HG02759 (cell line): ENCODE results near the gene OR52W1.

Experiments
- ATAC-seq: cut with Tn5 transposase; IDR thresholded peaks from one replicate; pipeline ENCODE4 v1.9.1; 2021; ENCODE audit warnings: mild to moderate bottlenecking, moderate library complexity; ENCODE audit not compliant: unreplicated experiment

OR52W1 gene, protein sequence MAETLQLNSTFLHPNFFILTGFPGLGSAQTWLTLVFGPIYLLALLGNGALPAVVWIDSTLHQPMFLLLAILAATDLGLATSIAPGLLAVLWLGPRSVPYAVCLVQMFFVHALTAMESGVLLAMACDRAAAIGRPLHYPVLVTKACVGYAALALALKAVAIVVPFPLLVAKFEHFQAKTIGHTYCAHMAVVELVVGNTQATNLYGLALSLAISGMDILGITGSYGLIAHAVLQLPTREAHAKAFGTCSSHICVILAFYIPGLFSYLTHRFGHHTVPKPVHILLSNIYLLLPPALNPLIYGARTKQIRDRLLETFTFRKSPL

DNA sequence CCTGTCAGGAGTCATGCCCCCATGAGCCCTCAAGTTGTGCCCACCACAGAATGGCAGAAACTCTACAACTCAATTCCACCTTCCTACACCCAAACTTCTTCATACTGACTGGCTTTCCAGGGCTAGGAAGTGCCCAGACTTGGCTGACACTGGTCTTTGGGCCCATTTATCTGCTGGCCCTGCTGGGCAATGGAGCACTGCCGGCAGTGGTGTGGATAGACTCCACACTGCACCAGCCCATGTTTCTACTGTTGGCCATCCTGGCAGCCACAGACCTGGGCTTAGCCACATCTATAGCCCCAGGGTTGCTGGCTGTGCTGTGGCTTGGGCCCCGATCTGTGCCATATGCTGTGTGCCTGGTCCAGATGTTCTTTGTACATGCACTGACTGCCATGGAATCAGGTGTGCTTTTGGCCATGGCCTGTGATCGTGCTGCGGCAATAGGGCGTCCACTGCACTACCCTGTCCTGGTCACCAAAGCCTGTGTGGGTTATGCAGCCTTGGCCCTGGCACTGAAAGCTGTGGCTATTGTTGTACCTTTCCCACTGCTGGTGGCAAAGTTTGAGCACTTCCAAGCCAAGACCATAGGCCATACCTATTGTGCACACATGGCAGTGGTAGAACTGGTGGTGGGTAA lies at the start of gene OR52W1:
OR52W1 (plus strand) TSS at position 51 of the 637 bp plus-strand sequence; CDS start at position 51, 0 bp downstream.
- no peak for ATAC-seq

DNA sequence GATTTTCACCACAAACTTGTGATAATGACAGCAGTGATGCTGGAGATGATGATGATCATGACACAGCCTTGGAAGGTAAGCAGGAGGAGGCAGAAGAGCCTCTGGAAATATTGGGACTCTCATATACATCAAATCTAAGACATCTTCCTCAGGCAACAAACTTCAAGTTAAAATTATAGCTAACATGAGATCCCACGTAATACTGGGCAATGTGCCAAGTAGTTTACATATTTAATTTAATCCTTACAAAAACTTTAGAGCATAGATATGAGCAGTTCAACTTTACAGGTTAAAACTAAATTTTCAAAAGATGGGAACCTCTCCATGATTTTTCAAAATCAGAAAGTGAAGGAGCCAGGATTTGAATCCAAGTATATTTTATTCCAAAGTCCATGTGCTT lies 47.9 kb upstream of the OR52W1 start:
- no peak for ATAC-seq

DNA sequence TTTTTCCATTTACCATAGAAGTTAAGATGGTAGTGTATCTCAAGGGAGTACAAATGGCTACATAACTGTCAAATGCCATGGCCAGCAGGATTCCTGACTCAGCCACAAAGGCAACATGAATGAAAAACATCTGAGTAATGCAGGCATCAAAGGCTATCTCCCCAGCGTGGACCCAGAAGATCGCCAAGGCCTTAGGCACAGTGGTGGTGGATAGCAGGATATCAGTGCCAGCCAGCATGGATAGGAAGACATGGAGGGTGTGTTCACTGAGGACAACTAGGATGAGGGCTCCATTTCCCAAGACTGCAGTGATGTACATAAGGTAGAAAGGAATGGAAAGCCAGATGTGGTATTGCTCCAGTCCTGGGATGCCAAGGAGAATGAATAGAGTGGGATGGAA lies 46.9 kb upstream of the OR52W1 start:
- no peak for ATAC-seq

DNA sequence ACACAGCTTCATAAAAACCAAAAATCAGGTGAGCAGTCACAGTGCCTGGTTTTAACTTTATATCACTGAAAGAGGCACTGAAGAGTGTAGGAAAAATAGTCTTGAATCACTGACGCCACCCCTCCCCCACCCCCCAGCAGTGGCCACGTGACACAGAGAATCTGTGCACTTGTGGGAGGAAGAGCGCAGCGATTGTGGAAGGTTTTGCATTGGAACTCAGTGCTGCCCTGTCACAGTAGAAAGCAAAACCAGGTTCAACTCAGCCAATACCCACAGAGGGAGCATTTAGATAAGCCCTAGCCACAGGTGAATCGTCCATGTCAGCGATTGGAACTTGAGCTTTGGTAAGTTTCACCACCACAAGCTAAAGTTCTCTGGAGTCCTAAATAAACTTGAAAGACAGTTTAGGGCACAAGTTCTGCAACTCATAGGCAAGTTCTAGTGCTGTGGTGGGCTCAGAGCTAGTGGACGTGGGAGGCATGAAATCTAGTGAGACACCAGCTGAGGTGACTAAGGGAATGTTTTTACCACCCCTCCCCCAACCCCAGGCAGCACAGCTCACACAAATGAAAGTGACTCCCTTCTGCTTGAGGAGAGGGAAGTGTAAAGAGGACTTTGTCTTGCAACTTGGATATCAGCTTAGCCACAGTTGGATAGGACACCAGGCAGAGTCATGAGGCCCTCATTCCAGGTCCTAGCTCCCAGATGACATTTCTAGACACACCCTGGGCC lies 42.2 kb upstream of the OR52W1 start:
- ATAC-seq = no peak

DNA sequence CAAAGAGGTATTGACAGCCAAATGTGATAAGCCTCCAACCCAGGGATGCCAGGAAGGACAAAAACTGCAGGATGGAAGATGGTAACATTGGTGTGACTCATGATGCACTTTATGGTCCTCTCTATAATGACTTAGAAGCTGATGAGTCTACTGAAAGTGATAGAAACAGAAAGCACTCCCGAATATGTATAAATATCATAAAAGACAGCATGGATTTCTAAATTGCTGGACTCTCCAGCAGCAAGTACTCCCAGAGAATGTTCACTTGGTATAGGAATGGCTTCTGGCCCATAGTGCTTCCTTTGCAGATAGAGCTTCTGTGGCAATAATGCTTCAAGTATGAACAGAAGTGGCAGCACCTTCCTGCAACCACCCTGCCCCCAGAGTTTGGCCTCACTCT lies 28.8 kb upstream of the OR52W1 start, which contains the start of gene OR52B2:
OR52B2 (minus strand) TSS at position 101 of the 400 bp plus-strand sequence; CDS start at position 101, 0 bp downstream.
- ATAC-seq = no peak

DNA sequence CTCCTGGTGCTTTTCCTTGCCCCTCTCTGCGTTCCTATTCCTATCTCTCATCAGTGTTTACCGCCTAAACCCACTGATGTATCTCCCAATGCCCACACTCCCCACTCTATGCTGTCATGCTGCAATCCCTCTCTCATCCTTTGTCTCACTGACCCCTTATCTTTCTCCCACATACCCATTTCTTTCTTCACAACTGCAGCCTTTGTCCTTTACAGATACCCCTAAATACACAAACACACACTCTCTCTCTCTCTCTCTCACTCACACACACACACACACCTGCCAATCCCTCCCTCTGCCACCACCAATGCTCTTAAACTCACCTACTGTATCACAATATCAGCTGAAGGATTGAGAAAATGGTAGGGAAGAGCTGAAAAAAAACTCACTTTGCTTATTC lies 23.6 kb upstream of the OR52W1 start:
- no peak for ATAC-seq

DNA sequence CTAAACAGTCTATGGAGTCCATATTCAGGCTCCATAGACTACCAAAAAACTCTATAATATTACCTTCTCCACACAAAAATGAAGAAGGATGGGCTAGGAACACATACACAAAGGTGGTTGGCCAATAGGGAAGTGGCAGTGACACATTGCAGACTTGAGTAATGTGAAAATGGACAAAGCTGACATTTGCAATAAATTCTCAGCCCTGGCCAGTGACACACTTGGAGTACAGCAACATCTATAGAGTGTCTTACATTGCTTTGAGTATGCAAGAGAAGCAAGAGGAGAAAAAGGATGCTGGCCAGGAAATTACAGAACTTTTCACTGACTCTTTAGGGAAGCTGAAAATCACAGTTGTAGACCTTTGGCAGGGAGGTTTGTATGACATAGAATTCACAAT lies 7.3 kb upstream of the OR52W1 start:
- no peak for ATAC-seq

DNA sequence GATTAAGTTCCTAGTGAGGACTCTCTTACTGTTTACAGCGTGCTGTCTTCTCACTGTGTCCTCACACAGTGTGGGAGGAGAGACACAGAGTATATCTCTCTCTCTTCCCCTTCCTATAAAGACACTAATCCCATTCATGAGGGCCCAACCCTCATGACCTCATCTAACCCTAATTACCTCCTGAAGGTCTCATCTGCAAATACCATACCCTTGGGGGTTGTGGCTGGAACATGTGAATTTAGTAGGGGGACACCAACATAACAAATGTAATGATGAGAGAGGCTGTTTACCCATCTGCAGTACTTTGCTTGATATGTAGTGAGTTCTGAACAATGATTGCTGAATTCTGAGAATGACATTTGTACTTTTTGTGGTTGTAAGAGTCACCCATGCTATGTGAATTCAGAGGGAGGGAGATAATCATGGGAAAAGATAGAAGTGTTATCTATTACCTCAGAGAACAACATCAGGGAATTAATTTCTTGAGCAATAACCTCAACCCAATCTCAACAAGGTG lies 4.9 kb upstream of the OR52W1 start:
- no peak for ATAC-seq

DNA sequence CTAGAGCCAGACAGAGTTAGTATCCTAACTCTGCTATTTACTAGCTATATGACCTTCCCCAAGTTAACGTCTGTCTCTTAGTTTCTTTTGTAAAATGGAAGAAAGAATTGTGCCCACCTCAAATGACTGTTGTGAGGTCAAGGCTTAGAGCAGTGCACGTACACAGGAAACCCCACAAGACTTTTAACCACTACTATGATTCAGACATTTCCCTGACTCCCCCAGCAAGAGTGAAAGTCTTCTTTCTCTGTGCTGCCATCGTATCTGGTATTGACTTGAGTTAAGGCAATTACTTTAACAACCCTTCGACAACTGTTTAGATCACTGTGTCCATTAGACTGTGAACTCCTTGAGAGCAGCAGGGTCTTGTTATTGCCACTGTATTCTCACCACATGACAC lies 2.6 kb upstream of the OR52W1 start:
- ATAC-seq = no peak

DNA sequence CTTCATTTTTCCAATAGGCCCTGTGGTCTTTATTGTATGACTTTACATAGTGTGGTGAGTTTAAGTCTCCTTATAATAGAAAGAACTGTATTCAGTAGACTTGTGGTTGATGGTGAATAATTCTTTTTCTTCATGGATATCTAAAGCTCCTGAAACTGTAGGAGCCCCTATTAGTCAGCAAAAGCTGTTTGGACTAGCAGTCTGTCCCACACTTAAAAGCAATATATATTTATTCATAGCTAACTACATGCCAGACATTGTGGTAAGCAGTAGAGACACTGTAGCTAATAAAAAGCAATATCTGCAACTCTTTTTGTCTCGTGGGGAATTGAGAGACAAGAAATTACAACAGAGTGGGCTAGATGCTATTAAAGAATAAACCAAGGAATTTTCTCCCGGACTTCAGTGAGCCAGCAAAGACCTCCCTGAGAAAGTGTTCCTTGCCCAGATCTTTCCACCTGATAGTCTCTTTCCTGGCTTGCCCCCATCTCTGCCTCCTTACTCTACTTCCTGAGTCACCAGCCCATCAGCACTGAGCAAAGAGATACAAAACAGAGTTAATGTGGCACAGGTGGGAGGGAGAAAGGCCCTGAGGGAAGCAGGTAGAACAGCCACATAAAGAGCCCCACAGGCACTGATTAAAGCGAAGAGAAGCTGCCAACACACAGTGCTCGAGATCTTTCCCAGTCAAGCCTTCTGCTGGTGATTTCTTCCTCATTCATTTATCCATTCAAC lies 1.4 kb upstream of the OR52W1 start:
- ATAC-seq = no peak

DNA sequence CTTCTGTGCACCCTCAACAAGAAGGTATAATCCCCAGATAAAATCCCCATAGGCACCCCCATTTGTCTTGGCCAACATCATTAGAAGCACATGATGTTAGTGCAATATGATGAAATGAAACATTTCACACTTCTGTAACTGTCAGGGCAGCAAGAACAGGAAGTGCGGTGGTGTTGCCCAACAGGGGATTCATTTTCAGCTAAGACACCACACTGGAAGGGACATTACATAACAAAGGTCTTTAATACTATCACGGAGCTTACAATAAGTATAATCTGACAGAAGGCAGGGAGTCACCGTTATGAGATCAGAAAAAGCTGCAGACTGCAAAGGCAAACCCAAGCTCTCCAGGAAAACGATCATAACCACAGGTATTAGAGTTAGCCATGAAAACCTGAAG lies 2.0 kb downstream of the OR52W1 start:
- no peak for ATAC-seq

DNA sequence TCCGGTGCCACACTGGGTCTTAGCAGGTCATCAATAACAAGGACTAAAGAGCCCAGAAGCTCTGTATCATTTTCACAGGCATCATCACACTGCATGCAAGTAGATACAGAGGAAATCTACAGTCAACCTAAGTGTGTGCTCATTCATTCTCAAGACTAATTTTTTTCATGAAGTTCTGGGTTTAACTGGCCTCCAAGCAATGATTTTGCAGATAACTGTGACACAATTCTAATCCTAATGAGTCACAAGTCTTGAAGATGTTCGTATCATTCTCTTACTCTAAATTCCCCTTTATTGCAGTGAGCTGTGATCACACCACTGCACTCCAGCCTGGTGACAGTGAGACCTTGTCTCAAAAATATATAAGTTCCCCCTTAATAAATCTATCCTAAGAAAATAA lies 2.5 kb downstream of the OR52W1 start:
- no peak for ATAC-seq

DNA sequence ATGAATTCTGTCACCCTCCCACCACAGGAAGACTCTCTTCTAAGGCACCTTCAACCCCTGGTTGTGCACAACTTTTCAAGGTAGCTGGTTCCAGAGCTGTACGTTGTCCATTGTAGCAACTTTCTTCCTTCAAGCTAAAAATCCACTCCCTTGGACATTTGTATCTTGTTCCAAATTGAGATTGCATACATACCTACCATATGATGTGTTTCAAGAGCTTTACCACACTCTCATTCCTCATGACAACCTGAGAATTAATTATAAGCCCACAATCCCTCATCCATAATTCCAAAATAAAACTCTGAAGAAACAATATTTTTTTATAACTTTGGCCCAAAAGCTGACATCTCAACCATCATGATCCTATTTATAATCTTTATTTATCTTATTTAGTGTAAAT lies 3.0 kb downstream of the OR52W1 start:
- ATAC-seq = no peak

DNA sequence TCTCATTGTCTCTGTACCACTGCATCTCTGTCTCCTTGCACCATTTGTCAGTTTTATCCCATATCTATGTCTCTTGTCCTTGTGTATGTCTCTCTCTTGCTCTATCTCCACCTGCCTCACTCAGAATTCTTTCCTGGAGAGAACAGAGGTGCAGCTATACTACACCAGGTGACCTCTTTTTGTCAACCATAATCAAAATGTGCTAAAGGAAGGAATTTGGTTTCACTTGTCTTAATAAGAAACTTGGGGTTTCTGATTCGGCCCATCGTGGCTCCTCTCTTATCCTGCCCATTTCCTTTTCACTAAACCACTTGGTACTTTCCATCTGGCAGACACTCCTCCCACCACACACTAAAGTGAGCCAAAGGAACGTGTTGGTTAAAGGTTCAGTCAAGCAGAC lies 4.3 kb downstream of the OR52W1 start:
- peak; percentile 82 for ATAC-seq

DNA sequence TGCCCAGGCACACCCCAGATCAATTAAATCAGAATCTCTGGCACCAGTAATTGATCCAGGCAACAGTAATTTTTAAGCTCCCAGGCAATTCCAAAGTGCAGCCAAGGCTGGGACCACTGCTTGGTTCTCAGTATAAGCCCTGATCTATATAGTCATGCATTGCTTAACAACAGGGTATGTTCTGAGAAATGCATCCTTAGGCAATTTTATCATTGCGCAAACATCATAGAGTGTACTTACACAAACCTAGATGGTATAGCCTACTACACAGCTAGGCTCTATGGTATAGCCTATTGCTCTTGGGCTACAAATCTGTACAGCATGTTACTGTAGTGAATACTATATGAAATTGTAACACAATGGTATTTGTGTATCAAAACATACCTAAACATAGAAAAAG lies 5.7 kb downstream of the OR52W1 start:
- ATAC-seq = no peak

DNA sequence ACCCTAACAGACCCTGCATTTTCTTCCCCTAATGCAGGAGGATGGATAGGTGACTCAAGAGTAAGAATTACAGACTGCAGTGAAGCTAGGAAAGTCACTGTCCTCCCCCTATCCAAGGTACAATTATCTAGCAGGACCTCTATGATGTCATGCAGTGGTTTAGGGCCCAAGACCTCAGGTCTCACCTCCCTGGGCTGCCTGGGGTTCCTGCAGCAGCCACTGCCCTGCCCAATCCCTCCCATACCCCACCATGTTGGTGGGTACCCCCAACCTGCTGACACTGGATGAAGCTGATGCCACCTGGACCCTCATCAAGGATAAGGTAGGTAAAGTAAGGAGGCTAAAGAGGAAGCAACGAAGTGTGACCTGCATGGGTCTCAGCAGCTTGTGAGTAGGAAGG lies 6.3 kb downstream of the OR52W1 start, which contains the start of gene C11orf42:
C11orf42 (plus strand) TSS at position 192 of the 400 bp plus-strand sequence; CDS start at position 251, 59 bp downstream.
- ATAC-seq = no peak

DNA sequence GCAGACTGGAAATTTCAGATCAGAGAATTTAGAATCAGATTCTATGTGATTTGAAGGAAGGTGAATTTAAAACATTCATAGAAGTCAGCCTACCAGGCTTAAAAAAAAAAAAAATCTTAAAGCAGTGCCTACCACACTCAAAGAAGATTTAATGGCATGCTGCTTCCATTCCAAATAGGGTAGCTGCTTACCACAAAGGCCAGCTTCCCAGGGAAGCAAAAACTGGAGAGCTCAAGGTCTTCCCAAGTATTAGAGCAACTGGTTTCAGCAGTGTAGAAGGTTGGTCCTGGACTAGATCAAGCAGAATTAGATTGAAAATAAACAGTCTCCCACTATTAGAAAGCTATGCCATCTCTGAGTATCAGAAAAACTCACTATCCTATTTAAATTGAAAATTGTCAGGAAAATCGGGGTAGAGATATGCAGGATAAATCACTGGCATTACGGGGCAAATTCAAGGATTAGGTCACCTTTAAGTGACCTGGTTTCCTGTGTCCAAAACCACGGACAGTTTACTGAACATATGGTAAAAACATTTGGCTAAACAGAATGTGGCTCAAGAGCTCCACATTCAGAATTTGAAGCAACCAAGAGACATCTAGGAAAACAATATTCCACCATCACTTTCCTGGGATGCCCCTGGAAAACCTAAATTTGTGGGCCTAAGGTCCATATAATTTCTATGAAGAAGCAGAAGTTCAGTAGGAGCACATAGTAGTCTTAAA lies 7.6 kb downstream of the OR52W1 start:
- no peak for ATAC-seq

DNA sequence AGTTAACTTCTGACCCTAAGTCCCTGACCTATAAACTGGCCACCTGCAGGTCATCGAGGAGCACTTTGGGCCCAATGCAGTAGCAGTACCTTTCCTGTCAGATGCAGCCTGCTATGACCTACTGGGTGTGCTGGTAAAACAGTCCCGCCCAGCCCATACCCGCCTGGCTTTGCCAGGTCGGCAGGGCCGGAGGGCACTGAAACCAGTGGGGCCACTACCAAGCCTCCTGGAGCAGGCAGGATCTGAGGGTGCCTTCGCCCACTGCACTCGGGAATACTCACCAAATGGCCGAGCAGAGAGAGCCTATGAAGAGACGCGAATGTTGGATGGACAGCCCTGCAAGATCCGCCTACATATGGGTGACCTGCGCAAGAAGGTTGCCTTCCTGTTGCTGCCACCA lies 10.8 kb downstream of the OR52W1 start:
- ATAC-seq = no peak

DNA sequence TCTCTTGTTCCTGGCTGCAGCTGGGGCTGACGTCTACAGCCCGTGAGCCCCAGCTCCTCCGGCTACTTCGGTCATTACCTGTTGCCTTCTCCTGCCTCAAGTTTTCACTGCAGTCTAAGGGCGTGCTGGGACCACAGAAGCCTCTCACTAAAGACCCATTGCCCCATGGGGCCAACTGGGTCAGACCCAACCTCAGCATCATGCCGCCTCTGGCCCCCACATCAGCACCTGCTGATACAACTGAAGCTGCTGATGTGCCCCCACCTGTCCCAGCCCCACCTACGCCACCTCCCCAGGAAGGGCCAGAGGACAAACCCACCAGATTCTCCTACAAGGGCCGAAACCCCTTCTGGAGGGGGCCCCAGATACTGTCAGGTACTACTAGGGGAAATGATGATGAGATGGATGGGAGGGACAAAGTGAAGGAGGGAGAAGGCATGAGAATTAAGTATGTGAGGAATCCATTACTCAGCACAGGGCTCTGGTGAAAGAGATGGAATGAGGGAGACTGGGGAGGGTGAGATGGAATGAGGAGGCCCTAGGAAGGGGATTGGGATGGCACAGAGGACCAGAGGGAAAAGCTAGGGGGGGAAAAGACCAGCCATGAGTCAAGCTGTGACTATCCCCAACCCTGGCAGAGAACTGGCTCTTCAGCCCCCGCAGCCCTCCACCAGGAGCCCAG lies 11.4 kb downstream of the OR52W1 start:
- no peak for ATAC-seq

DNA sequence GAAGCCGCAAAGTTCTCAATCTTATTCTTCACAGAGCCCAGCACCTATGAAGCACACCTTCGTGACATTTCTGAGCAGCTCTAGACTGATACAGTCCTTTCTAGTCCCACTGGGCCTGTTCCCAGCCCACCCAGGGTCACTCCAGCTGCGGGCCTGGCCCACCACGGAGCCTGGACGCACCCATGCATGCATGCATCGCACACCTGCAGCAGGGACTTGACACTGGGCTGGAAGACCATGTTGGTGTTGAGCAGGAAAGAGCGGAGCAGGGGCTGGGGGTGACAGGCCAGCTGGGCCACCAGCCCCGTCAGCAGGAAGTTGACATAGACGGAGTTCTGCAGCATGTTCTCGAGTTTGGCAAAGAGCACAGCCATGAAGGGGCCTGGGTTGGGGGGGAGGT lies 15.5 kb downstream of the OR52W1 start:
- ATAC-seq = no peak
